ENCODE results near the gene SIGLEC15. TPM values are rescaled to one million over a fixed set of nuclear protein-coding genes. Genes with fewer than 3 reads are reported as not detected.

SIGLEC15 gene
- polyA plus RNA-seq, 4 donors: 0.90 to 8.6 (median 1.8) TPM

- DNase-seq (no peak), FAIRE-seq (no peak)
- Histone ChIP-seq H3K4me1 (ENCODE audit: control insufficient read depth in 3 of 3, insufficient read depth in 2 of 3, low read depth in 1 of 3, low read length in 2 of 3) (no peaks in the 10 kb centered on the region), H3K4me3 (ENCODE audit: low read depth in 1 of 3, low read length in 3 of 3) (no peak overlapping the region), H3K9me3 (ENCODE audit: control insufficient read depth in 2 of 2, insufficient read depth in 1 of 2, low read depth in 1 of 2, low read length in 1 of 2) (no peaks in the 10 kb centered on the region), H3K27me3 (ENCODE audit: control insufficient read depth in 3 of 3, insufficient read depth in 3 of 3, low read length in 3 of 3) (no peaks in the 10 kb centered on the region), H3K27ac (ENCODE audit: low read depth in 1 of 3, low read length in 2 of 3) (no peak overlapping the region), H3K36me3 (ENCODE audit: control insufficient read depth in 3 of 3, insufficient read depth in 2 of 3, low read depth in 1 of 3, low read length in 3 of 3) (peaks cover 13 to 50% (median 17%) of the 10 kb centered on the region in 3 donors)
- 89 to 98% (median 96%) methylated on average over 4 of the region's 4 CpGs for WGBS, 3 donors
Measured at GRCh38 chr18:45856531-45856930, 31.1 kb downstream of the SIGLEC15 start.

GRCh38 chr18:45859334-45859733, 33.9 kb downstream of the SIGLEC15 start:
- no peak for FAIRE-seq
- 90 to 99% (median 96%) methylated on average over 3 of the region's 3 CpGs for WGBS, 3 donors
- H3K27me3 ChIP-seq (ENCODE audit: control insufficient read depth in 3 of 3, insufficient read depth in 3 of 3, low read length in 3 of 3): no peaks in the 10 kb centered on the region
- DNase-seq: no peak
- peaks cover 13 to 41% (median 15%) of the 10 kb centered on the region in 3 donors for H3K36me3 ChIP-seq (ENCODE audit: control insufficient read depth in 3 of 3, insufficient read depth in 2 of 3, low read depth in 1 of 3, low read length in 3 of 3)
- no peaks in the 10 kb centered on the region for H3K4me1 ChIP-seq (ENCODE audit: control insufficient read depth in 3 of 3, insufficient read depth in 2 of 3, low read depth in 1 of 3, low read length in 2 of 3)
- no peak overlapping the region for H3K27ac ChIP-seq (ENCODE audit: low read depth in 1 of 3, low read length in 2 of 3)
- no peak overlapping the region for H3K4me3 ChIP-seq (ENCODE audit: low read depth in 1 of 3, low read length in 3 of 3)
- no peaks in the 10 kb centered on the region for H3K9me3 ChIP-seq (ENCODE audit: control insufficient read depth in 2 of 2, insufficient read depth in 1 of 2, low read depth in 1 of 2, low read length in 1 of 2)

- no peak for FAIRE-seq
Measured at GRCh38 chr18:45860492-45860891, 35.0 kb downstream of the SIGLEC15 start.

GRCh38 chr18:45860971-45861370, 35.5 kb downstream of the SIGLEC15 start:
- H3K9me3 ChIP-seq (ENCODE audit: control insufficient read depth in 2 of 2, insufficient read depth in 1 of 2, low read depth in 1 of 2, low read length in 1 of 2): no peaks in the 10 kb centered on the region
- no peak overlapping the region for H3K4me3 ChIP-seq (ENCODE audit: low read depth in 1 of 3, low read length in 3 of 3)
- DNase-seq (no peak), FAIRE-seq (no peak)
- WGBS, 3 donors: 86 to 88% (median 87%) methylated on average over 3 of the region's 3 CpGs
- H3K36me3 ChIP-seq (ENCODE audit: control insufficient read depth in 3 of 3, insufficient read depth in 2 of 3, low read depth in 1 of 3, low read length in 3 of 3): peaks cover 9 to 43% (median 14%) of the 10 kb centered on the region in 3 donors
- H3K4me1 ChIP-seq (ENCODE audit: control insufficient read depth in 3 of 3, insufficient read depth in 2 of 3, low read depth in 1 of 3, low read length in 2 of 3): no peaks in the 10 kb centered on the region
- H3K27ac ChIP-seq (ENCODE audit: low read depth in 1 of 3, low read length in 2 of 3): no peak overlapping the region
- H3K27me3 ChIP-seq (ENCODE audit: control insufficient read depth in 3 of 3, insufficient read depth in 3 of 3, low read length in 3 of 3): no peaks in the 10 kb centered on the region

More at GRCh38 chr18:45860492-45860891, 35.0 kb downstream of the SIGLEC15 start:
- no peak overlapping the region for H3K4me3 ChIP-seq (ENCODE audit: low read depth in 1 of 3, low read length in 3 of 3)
- DNase-seq: no peak
- H3K4me1 ChIP-seq (ENCODE audit: control insufficient read depth in 3 of 3, insufficient read depth in 2 of 3, low read depth in 1 of 3, low read length in 2 of 3): no peaks in the 10 kb centered on the region
- H3K27ac ChIP-seq (ENCODE audit: low read depth in 1 of 3, low read length in 2 of 3): no peak overlapping the region
- 82 to 96% (median 83%) methylated on average over 4 of the region's 4 CpGs for WGBS, 3 donors
- no peaks in the 10 kb centered on the region for H3K9me3 ChIP-seq (ENCODE audit: control insufficient read depth in 2 of 2, insufficient read depth in 1 of 2, low read depth in 1 of 2, low read length in 1 of 2)
- peaks cover 9 to 40% (median 14%) of the 10 kb centered on the region in 3 donors for H3K36me3 ChIP-seq (ENCODE audit: control insufficient read depth in 3 of 3, insufficient read depth in 2 of 3, low read depth in 1 of 3, low read length in 3 of 3)
- no peaks in the 10 kb centered on the region for H3K27me3 ChIP-seq (ENCODE audit: control insufficient read depth in 3 of 3, insufficient read depth in 3 of 3, low read length in 3 of 3)

GRCh38 chr18:45861926-45862325, 36.5 kb downstream of the SIGLEC15 start:
- Histone ChIP-seq H3K36me3 (ENCODE audit: control insufficient read depth in 3 of 3, insufficient read depth in 2 of 3, low read depth in 1 of 3, low read length in 3 of 3) (peaks cover 9 to 48% (median 18%) of the 10 kb centered on the region in 3 donors), H3K9me3 (ENCODE audit: control insufficient read depth in 2 of 2, insufficient read depth in 1 of 2, low read depth in 1 of 2, low read length in 1 of 2) (no peaks in the 10 kb centered on the region), H3K4me1 (ENCODE audit: control insufficient read depth in 3 of 3, insufficient read depth in 2 of 3, low read depth in 1 of 3, low read length in 2 of 3) (no peaks in the 10 kb centered on the region), H3K4me3 (ENCODE audit: low read depth in 1 of 3, low read length in 3 of 3) (no peak overlapping the region), H3K27me3 (ENCODE audit: control insufficient read depth in 3 of 3, insufficient read depth in 3 of 3, low read length in 3 of 3) (no peaks in the 10 kb centered on the region), H3K27ac (ENCODE audit: low read depth in 1 of 3, low read length in 2 of 3) (no peak overlapping the region)
- 91 to 100% (median 99%) methylated on average over 1 of the region's 1 CpG for WGBS, 3 donors
- FAIRE-seq: no peak
- no peak for DNase-seq

GRCh38 chr18:45863469-45863868, 38.0 kb downstream of the SIGLEC15 start:
- Histone ChIP-seq H3K4me3 (ENCODE audit: low read depth in 1 of 3, low read length in 3 of 3) (no peak overlapping the region), H3K4me1 (ENCODE audit: control insufficient read depth in 3 of 3, insufficient read depth in 2 of 3, low read depth in 1 of 3, low read length in 2 of 3) (no peaks in the 10 kb centered on the region), H3K27me3 (ENCODE audit: control insufficient read depth in 3 of 3, insufficient read depth in 3 of 3, low read length in 3 of 3) (no peaks in the 10 kb centered on the region), H3K36me3 (ENCODE audit: control insufficient read depth in 3 of 3, insufficient read depth in 2 of 3, low read depth in 1 of 3, low read length in 3 of 3) (peaks cover 4 to 44% (median 19%) of the 10 kb centered on the region in 3 donors), H3K27ac (ENCODE audit: low read depth in 1 of 3, low read length in 2 of 3) (no peak overlapping the region), H3K9me3 (ENCODE audit: control insufficient read depth in 2 of 2, insufficient read depth in 1 of 2, low read depth in 1 of 2, low read length in 1 of 2) (no peaks in the 10 kb centered on the region)
- WGBS, 3 donors: 70 to 81% (median 78%) methylated on average over 1 of the region's 1 CpG
- FAIRE-seq: no peak
- no peak for DNase-seq

- Histone ChIP-seq H3K4me1 (ENCODE audit: control insufficient read depth in 3 of 3, insufficient read depth in 2 of 3, low read depth in 1 of 3, low read length in 2 of 3) (no peaks in the 10 kb centered on the region), H3K36me3 (ENCODE audit: control insufficient read depth in 3 of 3, insufficient read depth in 2 of 3, low read depth in 1 of 3, low read length in 3 of 3) (peaks cover 2 to 43% (median 18%) of the 10 kb centered on the region in 3 donors), H3K27me3 (ENCODE audit: control insufficient read depth in 3 of 3, insufficient read depth in 3 of 3, low read length in 3 of 3) (no peaks in the 10 kb centered on the region), H3K4me3 (ENCODE audit: low read depth in 1 of 3, low read length in 3 of 3) (no peak overlapping the region), H3K27ac (ENCODE audit: low read depth in 1 of 3, low read length in 2 of 3) (no peak overlapping the region), H3K9me3 (ENCODE audit: control insufficient read depth in 2 of 2, insufficient read depth in 1 of 2, low read depth in 1 of 2, low read length in 1 of 2) (no peaks in the 10 kb centered on the region)
- 97 to 98% (median 97%) methylated on average over 5 of the region's 5 CpGs for WGBS, 3 donors
- FAIRE-seq (no peak), DNase-seq (no peak)
Measured at GRCh38 chr18:45864081-45864480, 38.6 kb downstream of the SIGLEC15 start.

- H3K27me3 ChIP-seq (ENCODE audit: control insufficient read depth in 3 of 3, insufficient read depth in 3 of 3, low read length in 3 of 3): no peaks in the 10 kb centered on the region
- FAIRE-seq (no peak), DNase-seq (no peak)
- H3K9me3 ChIP-seq (ENCODE audit: control insufficient read depth in 2 of 2, insufficient read depth in 1 of 2, low read depth in 1 of 2, low read length in 1 of 2): no peaks in the 10 kb centered on the region
- 97 to 100% (median 98%) methylated on average over 5 of the region's 5 CpGs for WGBS, 3 donors
- H3K4me3 ChIP-seq (ENCODE audit: low read depth in 1 of 3, low read length in 3 of 3): no peak overlapping the region
- no peak overlapping the region for H3K27ac ChIP-seq (ENCODE audit: low read depth in 1 of 3, low read length in 2 of 3)
- no peaks in the 10 kb centered on the region for H3K4me1 ChIP-seq (ENCODE audit: control insufficient read depth in 3 of 3, insufficient read depth in 2 of 3, low read depth in 1 of 3, low read length in 2 of 3)
- peaks cover 2 to 39% (median 17%) of the 10 kb centered on the region in 3 donors for H3K36me3 ChIP-seq (ENCODE audit: control insufficient read depth in 3 of 3, insufficient read depth in 2 of 3, low read depth in 1 of 3, low read length in 3 of 3)
Measured at GRCh38 chr18:45865466-45865865, 40.0 kb downstream of the SIGLEC15 start.

GRCh38 chr18:45870419-45870818, 44.9 kb downstream of the SIGLEC15 start:
- Histone ChIP-seq H3K4me3 (ENCODE audit: low read depth in 1 of 3, low read length in 3 of 3) (no peak overlapping the region), H3K36me3 (ENCODE audit: control insufficient read depth in 3 of 3, insufficient read depth in 2 of 3, low read depth in 1 of 3, low read length in 3 of 3) (peaks cover 2 to 36% (median 16%) of the 10 kb centered on the region in 3 donors), H3K27me3 (ENCODE audit: control insufficient read depth in 3 of 3, insufficient read depth in 3 of 3, low read length in 3 of 3) (no peaks in the 10 kb centered on the region), H3K27ac (ENCODE audit: low read depth in 1 of 3, low read length in 2 of 3) (no peak overlapping the region), H3K4me1 (ENCODE audit: control insufficient read depth in 3 of 3, insufficient read depth in 2 of 3, low read depth in 1 of 3, low read length in 2 of 3) (no peaks in the 10 kb centered on the region), H3K9me3 (ENCODE audit: control insufficient read depth in 2 of 2, insufficient read depth in 1 of 2, low read depth in 1 of 2, low read length in 1 of 2) (no peaks in the 10 kb centered on the region)
- 94 to 98% (median 95%) methylated on average over 7 of the region's 7 CpGs for WGBS, 3 donors
- DNase-seq: no peak
- FAIRE-seq: no peak
